NCI-H187 treated with DMSO at 0.1 percent for 48 hours (cell line): Measurements from ENCODE around the gene TMEM170A.
A peak's percentile ranks its signal among the peaks of the same experiment; 100 is the strongest.
"Not testable (repeated sequence)": the region's sequence is repeated elsewhere in the genome, so short reads cannot be mapped to it uniquely, and the experiment has no call there.

Experiments
- DNase-seq: peaks from one replicate; lab custom pipeline; 2025; lab: John Stamatoyannopoulos, UW

Gene TMEM170A

DNA sequence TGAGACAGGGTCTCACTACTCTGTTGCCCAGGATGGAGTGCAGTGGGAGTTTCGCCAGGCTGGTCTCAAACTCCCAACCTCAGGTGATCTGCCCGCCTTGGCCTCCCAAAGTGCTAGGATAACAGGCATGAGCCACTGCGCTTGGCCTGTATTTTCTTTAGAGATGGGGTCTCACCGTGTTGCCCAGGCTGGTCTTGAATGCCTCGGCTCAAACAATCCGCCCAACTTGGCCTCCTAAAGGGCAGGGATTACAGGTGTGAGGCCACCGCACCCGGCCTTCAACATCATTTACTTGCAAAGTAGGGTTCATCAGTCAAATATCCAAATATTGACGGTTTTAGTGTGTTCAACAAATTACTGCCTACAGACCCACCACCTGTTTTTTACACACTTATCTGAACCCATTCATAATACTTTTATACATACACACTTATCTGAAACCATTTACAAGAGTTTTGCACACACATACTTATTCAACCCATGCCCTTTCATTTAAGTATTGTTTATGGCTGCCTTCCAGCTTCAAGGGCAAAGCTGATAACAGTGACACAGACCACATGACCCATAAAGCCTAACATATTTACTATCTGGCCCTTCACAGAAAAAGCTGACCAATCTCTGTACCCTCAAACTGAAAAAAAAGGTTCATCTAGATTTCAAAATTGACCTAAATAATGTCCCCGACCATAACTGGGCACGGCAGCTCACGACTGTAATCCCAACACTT, 11.9 kb downstream of the TMEM170A start:
- no peak for DNase-seq

DNA sequence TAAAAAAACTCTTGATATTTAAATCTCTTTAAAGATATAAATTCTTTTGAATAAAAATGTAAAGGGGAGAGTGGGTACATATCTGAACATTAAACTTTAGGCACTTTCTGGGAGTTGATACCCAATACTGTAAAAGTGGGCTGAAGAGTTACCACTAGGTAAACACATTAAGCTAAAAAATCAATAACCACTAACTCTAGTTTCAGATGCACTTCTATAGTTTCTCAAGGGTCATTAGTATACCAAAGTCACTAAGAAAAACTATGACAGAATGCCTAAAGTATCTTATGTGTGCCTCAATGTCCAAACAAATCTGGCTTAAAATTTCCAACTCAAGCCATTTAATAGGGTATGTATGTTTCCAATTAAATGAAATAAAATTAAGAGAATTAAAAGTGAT, 18.1 kb downstream of the TMEM170A start:
- no peak for DNase-seq

DNA sequence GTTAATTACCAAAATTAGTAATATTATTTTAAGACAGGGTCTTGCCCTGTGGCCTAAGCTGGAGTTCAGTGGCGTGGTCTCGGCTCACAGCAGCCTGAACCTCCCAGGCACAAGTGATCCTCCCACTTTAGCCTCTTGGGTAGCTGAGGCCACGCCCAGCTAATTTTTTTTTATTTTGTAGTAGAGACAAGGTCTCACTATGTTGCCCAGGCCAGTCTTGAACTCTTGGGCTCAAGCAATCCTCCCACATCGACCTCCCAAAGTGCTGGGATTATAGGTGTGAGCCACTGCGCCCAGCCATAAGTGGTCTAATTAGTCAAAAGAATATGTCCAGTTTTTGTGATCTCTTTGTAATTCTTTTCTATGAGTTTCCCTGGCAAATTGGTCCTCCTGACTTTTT, 19.2 kb downstream of the TMEM170A start:
- DNase-seq: no peak

DNA sequence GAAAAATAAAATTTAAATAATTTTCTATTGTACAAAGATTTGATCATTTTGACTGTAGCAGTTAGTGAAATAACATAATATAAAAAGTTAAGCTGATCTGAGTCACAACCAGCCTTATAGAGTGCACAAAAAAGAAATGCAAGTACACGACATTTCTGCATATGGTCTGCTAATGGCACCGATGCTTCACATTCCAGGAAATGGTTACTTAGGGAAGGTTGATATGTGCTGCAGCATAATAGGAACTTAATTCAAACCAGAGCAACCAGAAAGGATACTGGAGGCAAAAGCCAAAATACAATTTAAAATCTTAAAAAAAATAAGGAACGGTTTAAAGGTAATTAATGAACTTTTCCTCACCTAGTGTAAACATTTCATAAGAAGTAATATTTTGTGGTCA, 21.2 kb downstream of the TMEM170A start:
- DNase-seq: no peak

DNA sequence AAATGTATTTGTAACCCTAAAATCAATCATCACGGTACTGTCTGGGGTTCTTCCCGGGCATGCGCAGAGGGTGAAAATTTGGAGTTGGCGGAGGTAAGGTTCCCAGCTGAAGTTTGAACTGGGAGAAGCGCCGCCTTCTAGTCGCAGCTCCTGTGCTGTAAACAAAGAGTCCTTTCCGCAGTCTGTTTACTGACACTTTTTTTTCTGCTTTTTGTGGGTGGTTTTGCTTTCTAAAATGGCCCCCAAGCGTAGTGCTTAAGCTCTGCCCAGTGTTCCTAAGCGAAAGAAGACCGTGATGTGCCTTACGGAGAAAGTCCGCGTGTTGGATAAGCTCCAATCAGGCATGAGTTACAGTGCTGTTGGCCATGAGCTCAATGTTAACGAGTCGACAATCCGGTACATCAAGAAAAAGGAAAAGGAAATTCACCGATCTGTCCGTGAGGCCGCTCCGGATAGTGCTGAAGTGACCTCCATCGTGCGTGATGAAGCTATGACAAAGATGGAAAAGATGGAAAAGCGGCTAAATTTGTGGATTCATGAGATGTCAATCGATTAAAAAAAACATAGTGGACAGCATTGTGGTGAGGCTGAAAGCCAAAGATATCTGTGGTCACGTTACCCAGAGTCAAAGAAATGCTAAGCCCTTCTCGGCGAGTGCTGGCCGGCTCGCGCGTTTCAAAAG, 30.6 kb downstream of the TMEM170A start:
- peak; percentile 46 for DNase-seq

DNA sequence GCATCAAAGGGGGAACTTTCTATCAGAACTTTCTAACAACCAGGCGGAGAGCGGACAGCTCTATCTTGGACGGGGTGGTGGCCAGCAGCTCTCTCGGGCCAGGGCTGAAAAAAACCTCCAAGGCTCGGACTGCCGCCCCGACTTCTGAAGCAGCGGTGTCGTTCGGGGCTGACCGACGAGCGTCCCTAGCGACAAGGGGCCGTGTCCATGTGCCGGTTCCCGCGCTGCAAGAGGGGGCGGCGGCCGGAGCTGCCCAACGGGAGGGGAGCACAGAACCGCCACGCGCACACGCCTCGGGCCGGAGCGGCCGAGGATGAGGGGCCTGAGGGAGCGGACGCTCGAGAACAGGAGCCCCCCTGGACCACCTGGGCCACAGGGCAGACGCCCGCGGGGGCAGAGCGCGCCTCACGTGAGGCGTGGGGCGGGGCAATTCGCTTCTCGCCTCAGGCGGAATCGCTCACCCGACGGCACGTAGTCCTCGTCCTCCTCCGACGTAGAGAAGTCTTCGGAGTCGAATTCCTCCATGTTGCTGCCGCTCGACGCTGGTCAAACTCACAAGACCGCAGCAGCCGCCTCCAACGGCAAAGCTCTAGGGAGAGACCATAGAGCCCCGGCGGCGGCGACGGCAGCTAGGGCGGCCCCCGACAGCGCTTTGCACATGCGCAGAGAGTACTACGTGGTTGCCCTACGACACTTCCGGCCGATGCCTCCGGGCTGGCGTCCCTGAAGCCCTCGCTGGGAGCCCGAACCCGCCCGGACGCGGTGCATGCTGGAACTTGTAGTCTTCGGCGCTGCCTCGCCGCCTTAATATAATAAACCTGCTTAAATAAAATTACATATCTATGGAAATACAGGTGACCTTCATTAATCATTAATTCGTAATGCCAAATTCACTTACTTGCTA, 31.4 kb downstream of the TMEM170A start, which contains the start of gene CFDP1:
TSS of gene CFDP1 (minus strand) at position 676 of the 904 bp plus-strand sequence. CDS start at position 525, 151 bp downstream.
- DNase-seq: peak; percentile 47

DNA sequence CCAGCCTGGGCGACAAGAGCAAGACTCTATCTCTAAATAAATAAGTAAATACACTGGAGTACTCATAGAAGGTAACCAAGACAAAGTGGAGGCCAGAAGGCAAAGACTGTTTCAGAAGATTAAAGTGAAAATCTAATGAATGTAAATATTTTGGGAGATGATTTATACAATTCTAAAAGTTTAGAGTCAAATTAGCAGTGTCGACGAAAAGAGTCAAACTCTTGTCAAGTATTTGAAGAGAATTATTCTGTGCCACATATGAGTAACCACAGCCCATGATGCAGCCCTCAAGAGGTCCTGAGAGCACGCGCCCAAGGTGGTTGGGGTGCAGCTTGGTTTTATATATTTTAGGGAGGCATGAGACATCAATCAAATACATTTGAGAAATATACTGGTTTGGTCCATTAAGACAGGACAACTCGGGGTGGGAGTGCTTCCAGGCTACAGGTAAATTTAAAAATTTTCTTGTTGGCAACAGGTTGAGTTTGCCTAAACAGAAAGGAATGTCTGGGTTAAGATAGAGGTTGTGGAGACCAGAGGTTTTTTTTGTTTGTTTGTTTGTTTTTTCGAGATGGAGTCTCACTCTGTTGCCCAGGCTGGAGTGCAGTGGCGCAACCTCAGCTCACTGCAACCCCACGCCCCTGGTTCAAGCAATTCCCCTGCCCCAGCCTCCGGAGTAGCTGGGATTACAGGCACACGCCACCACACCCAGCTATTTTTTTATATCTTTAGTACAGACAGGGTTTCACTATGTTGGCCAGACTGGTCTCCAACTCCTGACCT, 34.7 kb downstream of the TMEM170A start:
- no peak for DNase-seq

DNA sequence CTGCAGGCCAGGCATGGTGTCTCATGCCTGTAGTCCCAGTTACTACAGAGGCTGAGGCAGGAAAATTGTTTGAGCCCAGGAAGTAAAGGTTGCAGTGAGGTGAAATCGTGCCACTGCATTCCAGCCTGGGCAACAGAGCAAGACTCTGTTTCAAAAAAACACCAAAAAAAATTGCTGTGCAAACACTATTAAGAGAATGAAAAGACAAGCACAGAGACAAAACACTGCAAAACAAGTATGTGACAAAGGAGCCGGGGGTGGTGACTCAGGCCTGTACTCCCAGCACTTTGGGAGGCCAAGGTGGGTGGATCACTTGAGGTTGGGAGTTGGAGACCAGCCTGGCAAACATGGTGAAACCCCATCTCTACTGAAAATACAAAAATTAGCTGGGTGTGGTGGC, 38.0 kb downstream of the TMEM170A start:
- DNase-seq: not testable (repeated sequence)

DNA sequence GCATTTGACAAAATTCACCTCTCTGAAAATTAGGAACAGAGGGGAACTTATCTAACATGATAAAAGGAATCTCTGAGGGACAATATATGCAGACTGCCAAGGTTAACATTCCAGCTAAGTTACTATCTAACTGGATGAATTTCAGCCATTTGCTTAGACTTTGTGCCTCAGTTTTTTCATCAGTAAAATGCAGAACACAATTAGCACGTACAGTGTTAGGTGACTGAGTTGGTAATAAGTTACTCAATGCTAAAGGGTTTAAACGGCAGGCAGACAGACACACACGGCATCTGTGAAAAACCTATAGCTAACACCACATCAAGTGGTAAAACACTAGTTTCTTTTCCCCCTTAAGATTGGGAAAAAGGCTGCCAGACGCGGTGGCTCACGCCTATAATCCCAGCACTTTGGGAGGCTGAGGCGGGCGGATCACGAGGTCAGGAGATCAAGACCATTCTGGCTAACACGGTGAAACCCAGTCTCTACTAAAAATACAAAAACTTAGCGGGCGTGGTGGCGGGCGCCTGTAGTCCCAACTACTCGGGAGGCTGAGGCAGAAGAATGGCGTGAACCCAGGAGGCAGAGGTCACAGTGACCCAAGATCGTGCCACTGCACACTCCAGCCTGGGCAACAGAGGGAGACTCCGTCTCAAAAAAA, 40.3 kb downstream of the TMEM170A start:
- DNase-seq: not testable (repeated sequence)

DNA sequence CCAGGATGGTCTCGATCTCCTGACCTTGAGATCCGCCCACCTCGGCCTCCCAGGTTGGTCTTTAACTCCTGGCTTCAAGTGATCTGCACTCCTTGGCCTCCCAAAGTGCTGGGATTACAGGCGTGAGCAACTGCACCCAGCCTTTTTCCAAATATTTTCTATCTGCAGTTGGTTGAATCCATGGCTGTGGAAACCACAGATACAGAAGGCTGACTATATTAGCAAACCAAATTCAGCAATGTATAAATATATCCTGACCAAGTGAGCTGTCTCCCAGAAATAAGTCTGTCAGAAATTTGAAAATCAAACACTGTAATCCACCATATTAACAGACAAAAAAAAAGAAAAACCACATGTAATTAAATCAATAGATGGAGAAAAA, 40.8 kb downstream of the TMEM170A start:
- no peak for DNase-seq

DNA sequence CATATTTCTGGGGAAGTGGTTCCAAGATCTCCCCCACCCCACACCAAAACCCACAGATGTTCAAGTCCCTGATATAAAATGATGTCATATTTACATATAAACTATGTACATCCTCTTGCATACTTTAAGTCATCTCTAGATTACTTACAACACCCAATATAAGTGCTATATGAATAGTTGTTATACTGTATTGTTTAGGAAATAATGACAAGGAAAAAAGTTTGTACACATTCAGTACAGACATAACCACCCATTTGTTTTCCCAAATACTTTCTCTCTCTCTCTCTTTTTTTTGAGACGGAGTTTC, 42.7 kb downstream of the TMEM170A start:
- no peak for DNase-seq

DNA sequence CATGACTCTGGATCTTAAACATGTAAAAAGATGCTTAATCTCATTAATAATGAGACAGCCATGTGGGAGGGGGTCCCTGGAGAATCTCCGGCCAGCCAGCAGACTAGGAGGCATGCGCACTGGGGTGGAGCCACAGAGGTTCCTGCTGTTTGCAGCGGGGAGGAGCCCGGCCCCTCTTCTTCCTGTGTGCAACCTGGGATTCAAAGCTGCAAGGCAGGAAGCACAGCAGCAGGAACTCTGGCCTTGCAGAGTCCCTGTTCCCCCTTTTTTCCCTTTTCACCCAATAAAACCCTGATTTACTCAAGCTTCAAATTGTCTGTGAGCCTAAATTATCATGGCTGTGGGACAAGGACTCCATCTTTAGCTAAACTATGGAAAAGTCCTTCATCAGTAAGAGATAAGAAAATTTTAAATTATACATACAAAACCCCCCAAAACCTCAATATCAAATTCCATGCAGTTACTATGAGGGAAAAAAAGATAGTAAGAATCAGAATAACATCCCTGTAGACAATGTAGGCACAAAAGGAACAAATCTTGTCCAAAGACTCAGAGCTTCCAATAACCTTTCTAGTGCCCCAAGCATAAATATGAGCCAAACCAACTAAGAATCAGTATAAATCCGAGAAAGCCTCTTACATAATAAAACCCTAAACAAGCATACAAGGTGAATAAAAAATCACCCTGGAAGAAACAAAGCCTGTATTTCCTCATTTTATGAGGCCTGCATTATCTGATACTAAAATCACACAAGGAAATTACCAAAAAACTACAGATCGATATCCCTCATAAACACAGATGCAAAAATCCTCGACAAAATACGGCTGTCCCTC, 43.3 kb downstream of the TMEM170A start:
- no peak for DNase-seq

DNA sequence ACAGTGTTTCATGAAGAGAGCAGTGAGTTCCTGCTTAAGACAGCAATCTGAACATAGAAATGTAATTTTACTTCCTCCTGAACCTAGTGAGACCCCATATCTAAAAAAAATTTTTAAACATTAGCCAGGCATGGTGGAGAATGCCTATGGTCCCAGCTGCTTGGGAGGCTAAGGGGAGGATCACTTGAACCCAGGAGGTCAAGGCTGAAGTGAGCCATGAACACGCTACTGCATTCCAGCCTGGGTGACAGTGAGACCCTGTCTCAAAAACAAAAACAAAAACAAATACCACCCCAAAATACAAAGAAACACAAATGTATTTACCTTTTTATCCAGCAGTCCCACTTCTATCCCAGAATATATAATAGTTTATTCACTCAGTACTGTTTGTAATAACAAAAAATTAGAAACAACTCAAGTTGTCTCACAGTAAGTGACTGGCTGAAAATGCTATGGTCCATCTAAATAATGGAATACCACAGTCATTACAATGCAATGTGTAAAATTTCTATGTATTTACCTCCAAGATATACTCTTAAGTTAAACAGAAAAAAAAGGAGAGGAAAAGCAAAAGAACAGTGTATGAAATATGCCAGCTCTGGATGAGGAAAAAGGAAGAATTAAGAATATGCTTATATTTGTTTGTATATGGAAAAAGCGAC, 47.5 kb downstream of the TMEM170A start:
- DNase-seq: no peak

DNA sequence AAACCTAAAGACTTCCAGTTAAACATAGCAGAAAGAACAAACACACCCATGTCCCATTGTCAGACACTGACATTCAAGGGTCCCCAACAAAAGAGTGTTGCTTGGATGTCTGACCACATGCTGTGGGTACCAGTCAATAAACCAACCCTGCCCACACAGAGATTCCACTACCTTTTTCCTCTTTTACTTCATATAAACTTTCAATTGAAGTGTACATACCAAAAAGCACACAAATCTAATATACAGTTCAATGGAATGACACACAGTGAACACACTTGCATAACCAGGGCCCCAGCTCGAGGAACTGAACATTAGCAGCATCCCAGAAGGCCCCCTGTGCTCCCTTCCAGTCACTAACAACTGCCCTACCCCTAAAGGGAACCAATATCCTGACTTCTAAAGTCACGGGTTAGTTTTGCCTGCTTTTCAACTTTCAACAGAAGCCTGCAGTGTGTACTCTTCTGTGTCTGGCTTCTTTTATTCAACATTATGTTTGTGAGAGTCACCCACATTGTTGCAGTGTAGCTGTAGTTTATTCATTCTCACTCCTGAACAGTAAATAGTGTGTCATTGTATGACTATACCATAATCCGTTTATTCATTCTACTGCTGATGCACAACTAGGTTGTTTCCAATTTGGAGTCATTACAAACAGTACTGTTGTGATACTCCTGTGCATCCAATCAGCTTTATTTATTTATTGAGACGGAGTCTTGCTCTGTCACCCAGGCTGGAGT, 49.2 kb downstream of the TMEM170A start:
- no peak for DNase-seq

DNA sequence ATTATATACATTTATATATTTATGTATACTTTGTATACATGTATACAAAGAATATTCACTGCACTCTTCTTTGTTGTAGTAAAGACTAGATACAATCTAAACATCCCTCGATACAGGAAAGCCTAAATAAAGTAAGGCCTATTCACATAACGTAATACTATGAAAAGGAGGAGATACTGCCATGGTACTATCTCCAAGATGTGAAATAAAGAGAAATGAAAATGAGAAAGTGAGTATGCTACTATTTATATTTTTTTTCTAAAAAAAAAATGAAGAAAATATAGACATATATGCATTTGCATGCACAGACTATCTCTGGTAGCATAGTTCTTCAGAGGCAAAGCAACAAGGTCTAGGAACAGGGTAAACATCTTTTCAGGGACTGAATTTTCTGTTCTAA, 50.5 kb downstream of the TMEM170A start:
- DNase-seq: no peak

DNA sequence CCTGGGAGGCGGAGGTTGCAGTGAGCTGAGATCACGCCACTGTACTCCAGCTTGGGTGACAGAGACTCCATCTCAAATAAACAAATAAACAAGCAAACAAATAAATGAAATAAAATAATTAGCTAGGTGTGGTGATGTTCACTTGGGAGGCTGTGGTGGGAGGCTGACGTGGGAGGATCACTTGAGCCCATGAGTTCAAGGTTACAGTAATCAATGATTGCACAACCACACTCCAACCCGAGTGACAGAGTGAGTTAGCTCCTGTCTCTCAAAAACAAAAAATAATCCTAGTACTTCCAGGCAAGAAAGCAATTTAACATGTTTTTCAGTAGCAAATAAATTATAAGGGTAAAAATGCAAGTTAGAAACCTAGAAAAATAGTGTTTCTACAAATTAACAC, 57.5 kb downstream of the TMEM170A start:
- no peak for DNase-seq

DNA sequence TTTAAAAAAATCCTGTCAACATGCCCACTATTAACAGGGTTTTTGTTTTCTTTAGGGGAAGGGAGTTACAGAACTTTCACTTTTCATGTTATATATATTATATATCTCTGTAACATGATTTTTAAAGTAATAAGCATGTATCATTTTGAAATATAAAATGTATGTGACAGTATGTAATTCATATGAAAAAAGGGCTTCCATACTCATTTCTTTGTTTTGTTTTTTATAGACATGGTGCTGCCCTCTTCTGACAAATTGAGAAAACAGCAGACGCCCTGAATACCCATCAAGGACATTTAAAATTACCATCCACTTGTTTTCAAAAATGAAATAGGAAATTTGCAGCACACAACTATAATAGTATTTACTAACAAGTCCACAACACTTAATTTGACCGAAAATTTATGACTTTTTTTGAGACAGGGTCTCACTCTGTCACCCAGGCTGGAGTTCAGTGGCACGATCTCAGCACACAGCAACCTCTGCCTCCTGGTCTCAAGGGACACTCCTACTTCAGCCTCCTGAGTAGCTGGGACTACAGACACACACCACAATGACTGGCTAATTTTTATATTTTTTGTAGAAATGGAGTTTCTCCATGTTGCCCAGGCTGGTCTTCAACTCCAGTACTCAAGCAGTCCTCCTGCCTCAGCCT, 61.5 kb downstream of the TMEM170A start:
- DNase-seq: no peak

DNA sequence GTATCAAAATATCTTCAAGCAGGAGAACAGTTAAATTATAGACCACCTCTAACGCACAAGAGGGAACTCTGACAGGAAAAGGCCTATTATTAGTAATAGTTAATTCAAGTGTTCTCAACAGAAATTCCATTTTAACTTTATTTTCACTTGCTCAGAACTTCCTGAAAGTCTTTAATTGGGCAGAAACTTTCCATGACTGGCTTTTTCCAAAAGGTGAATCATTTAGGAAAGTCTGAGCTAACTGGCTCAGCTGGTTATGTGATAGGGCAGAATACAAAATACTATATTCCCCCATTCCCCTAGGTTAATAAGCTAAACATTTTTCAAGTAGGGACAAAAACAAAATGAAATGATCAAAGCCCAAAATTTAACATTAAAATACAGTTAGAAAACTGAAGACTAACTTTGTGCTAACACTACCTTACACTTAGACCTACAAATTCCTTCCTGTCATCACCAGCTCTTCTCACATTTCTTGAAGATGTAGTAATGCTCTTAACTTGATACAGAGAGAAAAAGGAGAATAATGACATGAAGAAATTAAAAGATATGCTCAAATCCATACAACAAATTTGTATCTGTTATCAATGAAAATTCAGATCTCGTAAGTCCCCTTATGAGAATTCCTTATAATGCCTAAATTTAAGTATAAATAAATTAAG, 62.2 kb downstream of the TMEM170A start:
- no peak for DNase-seq
